ENCODE measurements around the gene TAX1BP3. TPM values are rescaled to one million over a fixed set of nuclear protein-coding genes. Genes with fewer than 3 reads are reported as not detected.

TAX1BP3 gene
- total and polyA plus RNA-seq, 2 experiments from 2014 or later: 98.7 to 134 TPM

- H3K27ac Mint-ChIP-seq: peak overlapping the region; percentile 53; the same call in 1 of the 2 replicates
- no peaks in the 10 kb centered on the region for H3F3A ChIP-seq (replicated peaks; ENCODE audit: low read depth)
- H2AFZ ChIP-seq: no peak overlapping the region
- ATAC-seq (no peak), DNase-seq (ENCODE audit: low spot score) (no peak)
- H3K4me3 Mint-ChIP-seq: no peak overlapping the region
- peaks cover 47% of the 10 kb centered on the region for H3K79me2 ChIP-seq (replicated peaks; ENCODE audit: insufficient read depth)
- TF ChIP-seq, protein P1, sequence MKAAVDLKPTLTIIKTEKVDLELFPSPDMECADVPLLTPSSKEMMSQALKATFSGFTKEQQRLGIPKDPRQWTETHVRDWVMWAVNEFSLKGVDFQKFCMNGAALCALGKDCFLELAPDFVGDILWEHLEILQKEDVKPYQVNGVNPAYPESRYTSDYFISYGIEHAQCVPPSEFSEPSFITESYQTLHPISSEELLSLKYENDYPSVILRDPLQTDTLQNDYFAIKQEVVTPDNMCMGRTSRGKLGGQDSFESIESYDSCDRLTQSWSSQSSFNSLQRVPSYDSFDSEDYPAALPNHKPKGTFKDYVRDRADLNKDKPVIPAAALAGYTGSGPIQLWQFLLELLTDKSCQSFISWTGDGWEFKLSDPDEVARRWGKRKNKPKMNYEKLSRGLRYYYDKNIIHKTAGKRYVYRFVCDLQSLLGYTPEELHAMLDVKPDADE (IDR thresholded peaks at IDR 0.05): no peak
- TF ChIP-seq ZNF331 (CRISPR knock-in tag; IDR thresholded peaks at IDR 0.05; ENCODE audit: low read depth) (no peak), JUNB (IDR thresholded peaks at IDR 0.05; ENCODE audit: unreplicated experiment) (no peak), ZNF114 (CRISPR knock-in tag; IDR thresholded peaks at IDR 0.05) (no peak), POLR2AphosphoS5 (IDR thresholded peaks at IDR 0.05; ENCODE audit: low read depth) (no peak), EZH2phosphoT487 (IDR thresholded peaks at IDR 0.05; ENCODE audit: unreplicated experiment) (no peak), CTCF (conservative IDR thresholded peaks at IDR 0.05; ENCODE audit: low read depth in 2 of 2) (no peak), REST (IDR thresholded peaks at IDR 0.05; ENCODE audit: unreplicated experiment) (no peak), STAT1 (IDR thresholded peaks at IDR 0.05; ENCODE audit: unreplicated experiment) (no peak), EZH2 (IDR thresholded peaks at IDR 0.05; ENCODE audit: low read depth, unreplicated experiment) (no peak), ZNF462 (CRISPR knock-in tag; IDR thresholded peaks at IDR 0.05) (no peak), CREB1 (CRISPR knock-in tag; IDR thresholded peaks at IDR 0.05; ENCODE audit: low read depth) (no peak), NANOG (IDR thresholded peaks at IDR 0.05; ENCODE audit: borderline replicate concordance) (no peak)
- H3K36me3 Mint-ChIP-seq (ENCODE audit: low read depth): peaks cover 47% of the 10 kb centered on the region
- H3K4me1 Mint-ChIP-seq: peaks cover 3% of the 10 kb centered on the region; the same call in 2 of the 3 replicates
- no peaks in the 10 kb centered on the region for H3K27me3 ChIP-seq (ENCODE audit: insufficient read depth)
- no peak overlapping the region for H3K4me2 ChIP-seq
- H3K9me3 Mint-ChIP-seq: no peaks in the 10 kb centered on the region
- H3K27ac ChIP-seq (ENCODE audit: low read depth): peak overlapping the region; percentile 66; the same call in 1 of the 2 replicates
- H3K36me3 ChIP-seq (ENCODE audit: insufficient read depth): no peaks in the 10 kb centered on the region
- peaks cover 6% of the 10 kb centered on the region for H3K27me3 Mint-ChIP-seq (ENCODE audit: insufficient read depth, low read depth, poor library complexity)
- no peaks in the 10 kb centered on the region for H3K9me2 ChIP-seq (ENCODE audit: insufficient read depth)
- 0 out of 2 replicates have a peak, but pooled peaks cover 4% of the 10 kb centered on the region for H3K4me1 ChIP-seq (ENCODE audit: insufficient read depth)
- peaks cover 17% of the 10 kb centered on the region; the same call in 1 of the 2 replicates for H4K20me1 ChIP-seq (replicated peaks; ENCODE audit: insufficient read depth)
- no peak overlapping the region for H3K4me3 ChIP-seq
Observed at GRCh38 chr17:3630781-3631180, 37.6 kb downstream of the TAX1BP3 start.

Measured in GM23338 (cell line).